Brain pericyte (primary cell): ENCODE results near the gene CRK.
A peak's percentile ranks its signal among the peaks of the same experiment; 100 is the strongest.

Source experiments
- DNase-seq: peaks from one replicate; pipeline ENCODE4 v3.0.0-alpha.2; 2012; ENCODE audit warnings: low read depth, low spot score

Gene CRK

DNA sequence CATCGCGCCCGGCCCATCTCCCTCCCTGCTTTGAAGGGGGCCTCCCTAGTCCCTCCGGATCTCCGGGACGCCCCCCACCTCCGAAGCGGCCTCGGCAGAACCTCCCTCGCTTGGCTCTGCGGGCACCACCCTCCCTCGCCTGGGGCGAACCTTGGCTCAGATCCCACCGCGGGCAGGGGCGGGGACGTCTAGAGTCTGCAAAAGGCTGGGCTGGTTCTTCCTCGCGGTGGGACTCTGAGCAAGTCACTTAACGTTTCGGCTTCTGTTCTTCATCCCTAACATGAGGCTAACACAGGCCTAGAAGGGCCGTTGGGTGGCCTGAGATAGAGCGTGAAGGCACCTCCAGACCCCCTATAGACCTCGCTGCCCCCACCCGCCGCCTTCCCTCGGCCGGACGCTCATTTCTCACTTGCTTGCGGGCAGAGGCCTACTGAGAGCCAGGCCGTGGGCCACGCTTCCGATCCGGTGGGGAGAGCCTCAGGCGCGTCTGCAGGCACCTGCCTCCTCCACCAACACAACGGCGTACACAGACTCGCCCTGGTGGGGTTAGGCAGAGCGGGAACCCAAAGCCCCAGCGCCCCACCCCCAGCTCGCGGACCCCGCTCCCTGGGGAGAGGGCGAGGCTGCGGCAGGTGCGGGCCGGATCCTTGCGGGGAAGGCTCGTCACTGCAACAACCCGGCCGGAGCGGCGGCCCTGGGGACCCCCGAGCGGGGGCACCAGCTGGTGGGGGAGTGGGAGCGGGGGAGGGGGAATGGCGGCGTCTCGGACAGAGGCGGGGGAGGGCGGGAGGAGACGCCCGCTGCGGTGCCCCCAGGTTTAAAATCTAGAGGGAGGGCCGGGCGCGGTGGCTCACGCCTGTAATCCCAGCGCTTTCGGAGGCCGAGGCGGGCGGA, 31.0 kb upstream of the CRK start:
- peak; percentile 38 for DNase-seq

DNA sequence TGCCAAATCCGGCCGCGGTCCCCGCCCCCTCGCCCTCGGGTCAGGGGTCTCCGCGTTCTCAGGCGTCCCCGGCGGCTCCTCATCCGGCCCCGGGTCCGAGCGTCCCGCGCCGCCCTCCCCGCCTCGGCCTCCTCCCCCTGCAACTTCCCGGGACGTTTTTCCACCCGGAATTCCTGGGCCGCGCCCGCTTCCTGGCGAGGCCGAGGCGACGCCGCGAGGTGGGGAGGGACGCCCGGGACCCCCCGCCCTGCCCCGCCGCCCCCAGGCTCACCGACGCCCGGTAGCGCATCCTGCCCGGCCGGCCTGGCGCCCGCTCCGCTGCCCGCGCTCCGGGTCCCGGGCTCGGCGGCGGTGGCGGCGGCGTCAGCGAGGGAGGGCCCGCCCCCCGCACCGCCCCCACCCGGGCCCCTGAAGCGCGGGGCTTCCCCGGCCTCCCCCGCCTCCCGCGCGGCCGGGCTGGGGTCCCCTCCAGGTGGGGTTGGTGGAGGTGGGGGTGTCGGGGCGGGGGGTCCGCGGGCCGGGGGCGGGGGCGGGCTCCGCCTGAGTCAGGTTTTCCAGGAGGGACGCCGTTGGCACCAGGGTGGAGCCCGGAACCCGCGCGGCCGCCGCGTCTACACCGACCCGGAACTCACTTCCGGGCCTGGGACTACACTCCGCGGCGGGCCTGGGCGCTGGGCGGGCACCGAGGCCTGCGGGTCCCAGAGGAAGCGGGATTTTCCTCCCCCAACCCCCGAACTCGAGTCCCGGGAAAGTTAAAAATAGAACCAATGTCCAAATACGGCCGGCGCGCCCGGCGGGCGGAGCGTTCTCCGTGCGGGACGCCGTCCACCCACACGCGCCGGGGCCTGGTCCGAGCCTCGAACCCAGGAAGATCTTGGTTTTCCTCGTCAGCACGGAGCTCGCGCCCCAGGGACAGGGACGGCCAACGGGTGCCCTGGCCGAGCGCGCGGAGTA, 29.7 kb upstream of the CRK start:
- no peak for DNase-seq

DNA sequence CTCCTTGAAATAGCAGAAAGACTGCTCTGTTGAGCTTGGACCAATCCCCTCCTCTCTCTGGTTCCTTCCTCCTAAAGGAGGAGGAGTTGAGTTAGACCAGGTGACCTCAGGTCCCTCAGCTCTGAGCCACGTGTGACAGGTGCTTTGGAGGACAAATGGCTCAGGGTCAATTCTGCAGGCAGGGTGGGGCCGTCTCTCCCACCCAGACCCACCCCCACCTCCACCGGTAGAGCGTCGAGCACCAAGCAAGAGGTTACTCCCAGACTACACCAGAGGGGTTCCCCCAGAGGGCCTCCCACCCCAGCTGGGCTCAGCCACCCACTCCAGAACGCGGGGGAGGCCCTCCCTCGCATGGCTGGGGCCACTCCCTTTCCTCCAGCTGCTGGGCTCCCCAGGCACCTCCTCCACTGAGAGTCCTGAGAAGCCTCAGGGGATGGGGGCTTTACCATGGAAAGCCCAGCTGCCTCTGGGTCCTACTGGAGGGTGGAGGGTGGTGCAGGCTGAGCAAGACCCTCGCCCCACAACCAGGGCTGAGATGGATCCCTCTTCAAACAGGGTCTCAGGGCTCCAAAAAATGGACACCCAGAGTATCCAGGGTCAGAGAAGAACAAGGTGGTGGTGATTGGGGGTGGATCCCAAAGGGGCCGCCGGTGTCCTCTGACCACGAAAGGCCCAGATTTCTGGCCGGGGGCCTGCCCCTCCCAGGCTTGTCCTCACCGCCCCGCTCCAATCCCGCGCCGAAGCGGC, 28.8 kb upstream of the CRK start:
- DNase-seq, result no peak

DNA sequence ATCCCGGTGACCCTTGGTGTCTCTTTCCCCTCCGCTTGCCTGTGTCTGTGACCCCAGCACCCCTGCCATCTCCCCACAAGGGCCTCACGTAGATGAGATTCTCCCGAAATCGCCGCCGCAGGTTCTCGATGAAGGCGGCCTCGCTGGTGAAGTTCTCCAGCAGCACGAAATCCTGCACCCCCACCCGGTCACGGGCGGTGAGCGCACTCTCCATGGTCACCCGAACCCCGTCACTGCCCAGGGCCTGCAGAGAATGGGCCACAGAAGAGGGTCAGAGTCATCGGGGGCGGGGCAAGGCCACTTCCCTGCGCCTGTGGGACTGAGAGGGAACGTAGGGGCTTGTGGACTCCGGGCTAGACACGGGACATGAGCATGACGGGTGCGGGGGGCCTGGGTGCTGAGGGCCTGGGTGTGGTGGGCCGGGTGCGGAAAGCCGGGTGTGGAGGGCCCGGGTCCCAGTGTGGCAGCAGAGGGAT, 28.1 kb upstream of the CRK start:
- DNase-seq, result no peak

DNA sequence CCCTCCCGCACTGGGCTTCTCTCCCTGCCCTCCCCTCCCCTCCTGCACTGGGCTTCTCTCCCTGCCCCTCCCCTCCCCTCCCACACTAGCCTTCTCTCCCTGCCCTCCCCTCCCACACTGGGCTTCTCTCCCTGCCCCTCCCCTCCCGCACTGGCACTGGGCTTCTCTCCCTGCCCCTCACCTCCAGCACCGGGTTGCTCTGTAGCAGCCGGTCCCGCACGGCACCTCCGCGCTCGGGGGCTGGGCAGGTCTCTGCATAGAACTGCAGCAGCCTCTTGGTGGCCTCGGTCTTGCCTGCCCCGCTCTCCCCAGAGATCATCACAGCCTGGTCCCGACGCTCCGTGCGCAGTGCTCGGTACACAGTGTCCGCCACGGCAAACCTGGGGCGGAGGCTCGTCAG, 26.6 kb upstream of the CRK start:
- no peak for DNase-seq

DNA sequence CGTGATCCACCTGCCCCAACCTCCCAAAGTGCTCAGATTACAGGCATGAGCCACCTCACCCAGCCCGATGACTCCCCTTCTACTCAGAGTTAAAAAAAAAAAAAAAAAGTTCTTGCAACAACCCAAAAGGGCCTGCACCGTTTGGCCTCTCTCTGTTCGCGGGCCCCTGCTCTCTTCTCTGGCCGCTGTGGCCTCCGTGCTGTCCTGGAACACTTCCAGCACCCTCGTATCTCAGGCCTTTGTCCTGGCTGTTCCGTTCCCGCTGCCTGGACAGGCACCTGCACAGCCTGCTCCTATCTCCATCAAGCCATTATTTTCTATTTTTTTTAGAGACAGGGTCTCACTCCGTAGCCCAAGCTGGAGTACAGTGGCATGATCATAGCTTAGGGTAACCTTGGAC, 25.7 kb upstream of the CRK start:
- no peak for DNase-seq

DNA sequence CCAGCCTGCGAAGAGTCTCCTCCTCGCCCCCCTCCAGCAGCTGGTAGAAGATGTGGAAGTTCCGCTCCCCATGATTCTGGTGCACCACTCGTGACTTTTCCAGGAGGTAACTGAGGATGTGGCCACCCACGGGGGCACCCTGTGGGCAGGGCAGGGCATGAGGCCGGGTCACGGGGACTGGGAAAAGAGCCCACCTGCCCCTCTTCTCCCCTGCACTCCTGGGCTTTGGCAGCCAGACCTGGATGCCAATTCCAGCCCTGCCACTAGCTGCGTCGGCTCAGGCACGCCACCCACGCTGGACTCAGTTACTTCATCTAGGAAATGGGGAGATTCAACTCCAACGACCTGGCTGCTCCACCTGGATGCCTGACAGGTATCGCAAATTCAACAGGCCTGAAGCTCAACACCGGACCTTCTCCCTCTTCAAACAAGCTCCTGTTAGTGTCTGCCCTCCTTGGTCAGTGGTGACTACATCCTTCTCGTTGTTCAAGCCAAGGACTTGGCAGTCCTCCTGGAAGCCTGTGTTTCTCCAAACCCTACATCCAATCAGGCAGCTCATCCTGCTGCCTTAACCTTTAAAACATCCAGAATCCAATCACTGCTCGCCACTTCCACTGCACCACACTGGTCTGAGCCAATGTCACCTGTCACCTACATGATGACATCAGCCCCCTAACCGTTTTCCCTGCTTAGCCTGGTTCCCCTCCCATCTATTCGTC, 24.9 kb upstream of the CRK start:
- DNase-seq, result no peak

DNA sequence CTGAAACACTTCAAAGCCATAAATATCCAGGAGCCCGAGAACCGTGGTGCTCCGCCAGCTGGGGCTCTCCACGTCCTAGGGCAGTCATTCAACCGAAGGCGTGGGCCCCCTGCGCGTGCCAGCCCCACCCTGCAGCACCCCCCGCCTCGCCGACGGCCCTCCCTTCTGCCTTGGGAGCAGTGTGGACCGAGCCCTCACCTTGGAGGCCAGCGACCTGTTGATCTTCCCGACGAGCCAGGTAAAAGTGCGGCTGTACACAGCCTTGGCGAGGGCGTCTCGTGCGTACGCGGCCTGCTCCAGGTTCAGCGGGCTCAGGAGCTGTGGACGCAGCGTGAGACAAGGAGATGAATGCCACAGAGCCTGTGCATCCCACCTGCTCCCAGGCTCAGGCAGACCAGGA, 22.4 kb upstream of the CRK start:
- DNase-seq, result no peak

DNA sequence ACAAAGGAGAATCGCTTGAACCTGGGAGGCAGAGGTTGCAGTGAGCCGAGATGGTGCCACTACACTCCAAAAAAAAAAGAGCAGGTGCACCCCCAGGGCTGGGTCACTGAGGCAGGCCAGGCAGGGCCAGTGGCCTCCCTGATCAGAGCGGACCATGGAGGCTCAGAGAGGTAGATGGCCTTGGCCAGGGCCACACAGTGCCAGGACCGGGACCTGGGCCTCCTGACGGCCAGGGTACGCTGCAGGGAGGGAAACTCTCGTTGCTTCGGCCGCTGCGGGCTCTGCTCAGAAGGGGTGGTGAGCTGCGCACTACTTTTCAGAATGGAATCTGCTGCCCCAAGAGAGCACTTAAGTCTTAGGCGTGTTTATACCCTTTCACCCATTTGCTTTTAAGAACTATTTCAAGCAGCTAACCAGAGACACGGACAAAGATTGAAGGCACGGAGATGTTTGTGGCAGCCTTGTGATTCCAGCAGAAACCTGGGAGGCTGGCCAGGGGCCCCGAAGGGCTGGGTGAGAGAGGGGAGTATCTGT, 19.4 kb upstream of the CRK start:
- no peak for DNase-seq

DNA sequence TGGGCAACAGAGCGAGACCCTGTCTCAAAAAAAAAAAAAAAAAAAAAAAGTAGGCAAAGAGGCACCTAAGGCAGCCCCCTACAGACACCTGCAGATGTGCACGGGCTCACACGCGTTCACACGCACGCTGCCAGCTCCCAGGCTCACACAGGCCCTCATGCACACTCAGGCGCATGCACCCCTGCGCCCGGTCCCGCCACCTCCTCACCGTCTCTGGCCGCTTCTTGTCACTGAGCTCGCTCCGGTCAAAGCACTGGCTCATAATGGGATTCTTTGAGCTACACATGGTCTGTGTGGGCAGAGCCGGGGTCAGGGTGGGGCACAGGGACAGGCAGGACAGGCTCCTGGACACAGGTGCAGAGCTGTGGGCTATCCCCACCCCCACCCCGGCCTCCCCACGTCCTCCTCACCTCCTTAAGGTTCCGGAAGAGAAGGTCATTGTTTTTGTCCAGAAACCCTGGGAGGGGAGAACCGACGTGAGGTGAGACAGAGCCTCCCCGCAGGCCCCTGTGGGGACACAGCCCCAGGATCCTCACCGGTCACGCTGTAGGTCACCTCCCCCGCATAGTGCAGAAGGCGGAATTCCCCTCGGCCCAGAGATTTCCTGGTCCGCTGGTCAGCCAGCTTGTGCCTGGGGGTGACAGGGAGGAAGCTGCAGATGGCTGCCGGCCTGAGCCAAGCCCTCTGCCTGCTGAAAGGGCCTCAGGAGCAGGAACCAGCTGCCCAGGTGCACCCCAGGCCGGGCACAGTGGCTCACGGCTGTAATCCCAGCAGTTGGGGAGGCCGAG, 18.6 kb upstream of the CRK start:
- no peak for DNase-seq

DNA sequence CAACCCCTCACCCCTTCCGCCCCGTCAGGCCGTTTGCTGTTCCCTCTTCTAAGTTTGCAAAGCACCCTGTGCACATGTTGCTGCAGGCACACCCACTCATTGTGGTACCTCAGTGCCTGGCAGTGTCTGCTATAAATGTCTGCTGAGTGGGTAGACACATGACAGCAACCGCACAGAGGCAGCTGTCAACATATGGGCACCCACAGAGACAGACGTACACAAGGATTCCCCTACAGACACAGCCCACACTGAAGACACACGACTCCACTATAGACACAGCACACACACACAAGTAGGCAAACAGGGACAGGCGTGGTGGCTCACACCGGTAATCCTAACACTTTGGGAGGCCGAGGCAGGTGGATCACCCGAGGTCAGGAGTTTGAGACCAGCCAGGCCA, 17.8 kb upstream of the CRK start:
- no peak for DNase-seq

DNA sequence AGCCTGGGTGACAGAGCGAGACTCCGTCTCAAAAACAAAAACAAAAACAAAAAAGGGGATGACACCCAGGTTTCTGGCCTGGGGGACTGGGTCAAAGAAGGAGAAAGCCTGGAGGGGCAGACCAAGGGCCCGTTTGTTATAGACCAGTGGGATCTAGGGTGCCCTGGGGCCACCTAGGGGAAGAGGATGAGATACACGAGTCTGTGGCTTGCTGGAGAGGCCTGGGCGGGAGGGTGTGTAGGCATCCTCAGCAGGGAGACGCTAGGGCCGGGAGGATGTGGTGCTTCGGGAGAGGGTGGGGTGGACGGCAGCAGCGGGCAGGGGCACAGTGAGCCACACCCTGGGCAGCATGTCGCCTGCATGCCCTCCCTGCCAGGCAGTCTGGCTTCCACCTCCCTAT, 17.1 kb upstream of the CRK start:
- DNase-seq, result no peak

DNA sequence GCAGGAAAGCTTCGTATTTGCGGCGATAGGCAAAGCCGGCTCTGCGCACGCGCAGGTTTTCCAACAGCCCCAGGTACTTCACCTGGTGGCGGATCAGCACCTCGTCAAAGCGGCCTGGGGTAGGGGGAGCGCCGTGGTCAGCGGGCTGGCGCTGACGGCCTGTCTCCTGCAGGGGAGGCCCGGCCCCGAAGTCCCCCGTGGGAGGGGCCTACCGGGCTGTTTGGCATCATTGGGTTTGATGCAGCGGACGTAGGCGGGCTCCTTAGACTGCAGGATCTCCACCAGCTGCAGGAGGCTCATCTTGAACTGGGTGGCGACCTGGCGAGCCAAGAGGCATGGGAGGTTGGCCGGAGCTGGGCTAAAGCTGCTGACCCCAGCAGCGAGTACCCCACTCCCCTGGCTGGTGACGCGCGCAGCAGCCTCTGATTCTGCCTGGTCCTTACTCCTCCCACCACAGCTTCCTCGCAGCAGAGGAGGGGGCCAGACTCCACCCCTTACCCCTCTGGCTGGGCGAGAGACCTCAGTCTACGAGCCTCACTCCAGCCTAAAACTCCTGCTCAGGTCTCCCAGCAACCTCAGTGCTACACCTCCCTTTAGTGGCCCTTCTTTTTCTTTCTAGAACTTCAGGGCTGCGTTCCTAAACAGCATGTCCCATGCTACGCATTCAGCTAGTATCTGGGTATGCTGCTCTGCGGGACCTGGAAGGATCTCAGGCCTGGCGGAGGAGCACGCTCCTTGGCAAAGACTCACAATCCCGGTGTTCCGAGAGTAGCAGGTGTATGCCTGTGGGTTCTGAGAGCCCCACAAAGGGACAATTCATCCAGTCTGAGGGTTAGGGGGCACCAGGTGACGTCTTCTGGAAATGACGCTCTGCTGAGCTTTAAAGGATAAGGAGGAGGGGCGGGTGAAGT, 16.1 kb upstream of the CRK start:
- no peak for DNase-seq

DNA sequence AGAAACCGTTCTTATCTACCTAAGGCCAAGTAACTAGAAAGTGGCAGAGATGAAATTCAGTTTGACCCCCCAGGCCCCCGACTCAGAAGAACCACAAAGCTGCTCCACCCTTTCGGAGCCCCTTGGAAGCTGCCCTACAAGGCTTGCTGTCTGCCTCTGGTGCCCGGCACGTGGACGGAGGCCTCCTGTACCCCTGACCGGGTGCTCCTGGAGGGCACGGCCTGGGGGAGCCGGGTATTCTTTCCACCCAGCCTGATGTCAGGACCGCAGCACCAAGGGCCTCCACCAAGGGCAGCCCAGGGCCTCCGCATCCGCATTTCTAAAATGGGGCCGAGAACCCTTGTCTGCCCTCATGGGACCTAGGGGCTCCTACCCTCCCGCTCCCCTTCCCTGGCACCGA, 15.5 kb upstream of the CRK start:
- no peak for DNase-seq

DNA sequence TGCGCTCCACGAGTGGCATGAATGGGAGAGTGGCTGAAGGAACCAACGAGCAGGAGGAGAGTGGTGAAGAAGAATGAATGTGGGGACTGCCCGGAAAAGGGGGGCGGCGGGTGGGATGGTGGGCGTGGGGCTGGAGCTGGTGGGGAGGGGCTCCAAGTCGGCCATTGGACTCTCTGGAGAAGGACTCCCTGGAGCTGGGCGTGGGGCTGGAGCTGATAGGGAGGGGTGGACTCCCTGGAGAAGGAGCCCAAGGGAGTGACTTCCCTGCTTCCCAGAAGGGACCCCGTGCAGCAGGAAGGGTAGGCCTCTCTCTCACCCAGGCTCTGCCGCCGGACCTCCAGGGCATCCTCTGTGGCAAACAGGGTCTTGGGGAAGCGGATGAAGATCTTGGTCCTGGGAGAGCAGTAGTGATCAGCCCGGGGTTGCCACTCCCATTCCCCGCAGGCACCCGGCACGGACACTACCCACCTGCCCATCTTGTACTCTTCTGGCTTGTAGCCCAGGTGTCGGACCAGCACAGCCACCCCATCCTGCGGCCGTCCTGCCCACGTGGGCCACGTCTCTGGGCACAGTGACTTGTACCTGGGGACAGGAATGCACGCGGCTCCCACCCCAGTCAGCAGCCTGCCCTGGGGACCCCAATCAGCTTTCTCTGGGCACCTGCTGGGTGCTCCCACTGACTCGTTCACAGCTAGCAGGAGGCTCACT, 14.9 kb upstream of the CRK start:
- DNase-seq, result no peak

DNA sequence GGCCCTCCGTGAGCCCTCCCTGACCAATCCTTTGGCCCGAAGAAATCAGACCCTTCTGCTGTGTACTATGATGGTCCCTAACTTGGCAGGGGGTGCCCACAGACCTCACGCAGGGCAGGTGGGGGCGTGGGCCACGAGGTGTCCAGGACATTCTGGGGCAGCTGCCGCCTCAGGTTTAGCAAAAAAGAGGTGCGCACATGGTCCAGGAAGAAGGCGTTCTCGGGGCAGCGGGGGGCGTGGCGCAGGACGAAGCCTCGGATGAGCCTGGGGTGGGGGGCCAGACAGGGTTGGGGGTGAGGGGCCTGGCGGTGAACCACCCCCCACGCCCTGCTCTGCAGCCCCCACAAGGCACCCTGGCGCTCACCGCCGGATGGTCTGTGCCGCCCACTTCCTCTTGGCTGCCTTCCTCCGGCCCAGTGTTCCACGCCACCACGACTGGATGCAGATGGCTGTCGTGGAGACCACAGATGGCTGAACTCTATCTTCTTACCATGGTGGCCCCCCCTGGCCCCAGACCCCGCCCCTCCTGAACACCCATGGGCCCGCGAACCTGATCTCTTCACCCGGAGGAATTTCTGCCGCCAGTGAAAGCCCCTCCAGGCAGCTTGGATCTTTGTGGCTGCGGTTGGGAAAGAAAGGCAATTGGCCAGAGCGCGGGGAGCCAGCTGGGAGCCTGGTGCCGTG, 14.2 kb upstream of the CRK start:
- DNase-seq, result no peak

DNA sequence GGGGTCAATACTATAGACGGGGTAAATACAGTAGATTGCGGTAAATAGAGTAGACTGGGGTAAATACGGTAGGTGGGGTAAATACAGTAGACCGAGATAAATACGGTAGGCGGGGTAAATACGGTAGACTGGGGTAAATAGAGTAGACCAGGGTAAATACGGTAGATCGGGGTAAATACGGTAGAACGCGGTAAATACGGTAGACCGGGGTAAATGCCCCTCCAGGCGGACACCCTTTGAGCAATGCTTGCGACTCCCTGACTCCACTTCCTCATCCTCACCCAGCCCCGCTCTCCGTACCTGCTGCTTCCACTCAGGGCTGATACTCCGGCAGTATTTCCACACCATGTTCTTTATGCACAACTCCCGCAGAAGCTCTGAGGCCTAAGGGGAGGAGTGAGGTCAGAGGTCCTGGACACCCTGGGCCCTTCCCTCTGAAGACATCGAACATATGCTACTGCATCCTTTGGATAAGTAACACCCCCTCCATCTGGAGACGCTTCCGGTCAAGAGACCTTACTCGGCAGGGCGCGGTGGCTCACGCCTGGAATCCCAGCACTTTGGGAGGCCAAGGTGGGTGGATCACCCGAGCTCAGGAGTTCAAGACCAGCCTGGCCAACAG, 13.3 kb upstream of the CRK start:
- no peak for DNase-seq
